Right cardiac atrium (tissue), 5 donors: Measurements from ENCODE around the gene SIAH3. TPM values are rescaled to one million over a fixed set of nuclear protein-coding genes. Genes with fewer than 3 reads are reported as not detected.

Source experiments
- ATAC-seq, 2 donors: fragments of 200-7000 bp; cut with Tn5 transposase; one replicate each; pipeline versions ENCODE4 v1.8.0 to v1.9.1; 2020; ENCODE audit warnings: moderate library complexity in 2 of 2, mild to moderate bottlenecking in 1 of 2
- DNase-seq, 3 donors: peaks; one replicate each; pipeline ENCODE4 v3.0.0-alpha.2; 2020
- H3K27ac ChIP-seq: one replicate; pipeline ENCODE4 v1.5.1; 2013; ENCODE audit warnings: mild to moderate bottlenecking, low read length, control low read depth, moderate library complexity
- H3K27me3 ChIP-seq: one replicate; pipeline ENCODE4 v1.6.1; 2013; ENCODE audit not compliant: control insufficient read depth, insufficient read depth
- H3K4me1 ChIP-seq: one replicate; pipeline ENCODE4 v1.6.1; 2013; ENCODE audit warnings: low read length; ENCODE audit not compliant: control insufficient read depth, insufficient read depth
- H3K4me3 ChIP-seq: one replicate; pipeline ENCODE4 v1.5.1; 2013; ENCODE audit warnings: low read length, control low read depth
- H3K9me3 ChIP-seq: one replicate; pipeline ENCODE4 v1.6.1; 2013; ENCODE audit warnings: low read length; ENCODE audit not compliant: control insufficient read depth
- WGBS: extraction: QIAGEN DNeasy Blood & Tissue Kit; methylation state at CpG from one replicate; pipeline ENCODE4 v1.1.7; 2013; 5-methylcytosine and 5-hydroxymethylcytosine counted together
- intact Hi-C, 4 donors: fragments of 100-400 bp; cut with DNase I; formaldehyde crosslinking; loops; one replicate each; pipeline versions ENCODE4 v1.11.0 to v1.14.0; 2022 to 2023
- polyA plus RNA-seq: library from polyadenylated mRNA; stranded (reverse); fragments of 200-250 nt; gene quantifications from one replicate; pipeline ENCODE4 v1.2.3, GENCODE V29; 2013
- total RNA-seq, 4 donors: library from RNA; stranded (reverse); fragmentation: NEBNext Ultra II Directional; extraction: Animal tissue kit (Norgen Biotek cat#: 25700); gene quantifications; one replicate each; pipeline ENCODE4 v1.2.1, GENCODE V29; 2021
- donor health status: healthy with polysubstance abuse.
- donor health status: DM: no; HTN: yes; CAD: no.
- donor health status: DM: no; HTN: no; CAD: no.
- donor health status: DM: no; HTN: yes; CAD: no; lungs with severe emphysema.
- donor health status: DM: yes; HTN: yes; CAD: no.

SIAH3 gene
- total and polyA plus RNA-seq, 5 donors: not detected

- intact Hi-C loops: no loop called here
- H3K27ac ChIP-seq: no peak overlapping the region
- H3K4me3 ChIP-seq: no peak overlapping the region
- H3K4me1 ChIP-seq: no peaks in the 10 kb centered on the region
- WGBS: 87% methylated on average over 3 of the region's 3 CpGs
- no peak for ATAC-seq
- DNase-seq: no peak
- H3K27me3 ChIP-seq: no peaks in the 10 kb centered on the region
- H3K9me3 ChIP-seq: no peaks in the 10 kb centered on the region
Measured at GRCh38 chr13:45731455-45731854, 120.1 kb downstream of the SIAH3 start.

- no peaks in the 10 kb centered on the region for H3K27me3 ChIP-seq
- H3K4me1 ChIP-seq: no peaks in the 10 kb centered on the region
- no peak for ATAC-seq
- DNase-seq: no peak
- no peak overlapping the region for H3K27ac ChIP-seq
- WGBS: 70% methylated on average over 6 of the region's 6 CpGs
- no peak overlapping the region for H3K4me3 ChIP-seq
- intact Hi-C loops: no loop called here
- H3K9me3 ChIP-seq: no peaks in the 10 kb centered on the region
Measured at GRCh38 chr13:45728759-45729158, 122.8 kb downstream of the SIAH3 start.

Other genes with a start within 250 kb of the SIAH3 start
- gene ERICH6B, start 236.0 kb downstream of the SIAH3 start, total RNA-seq: not detected
- gene ERICH6B, start 236.0 kb downstream of the SIAH3 start, polyA plus RNA-seq: not detected
- not detected for gene CBY2, start 149.4 kb downstream of the SIAH3 start, total RNA-seq
- not detected for gene CBY2, start 149.4 kb downstream of the SIAH3 start, polyA plus RNA-seq
- 10 to 100 TPM; 33.8 to 42.0 (median 35.1) TPM for gene ZC3H13, start 201.0 kb upstream of the SIAH3 start, total RNA-seq
- gene ZC3H13, start 201.0 kb upstream of the SIAH3 start, polyA plus RNA-seq: 14.2 TPM